NCI-H226 (cell line): ENCODE data around the gene C19orf67.
"Not testable (repeated sequence)": the region's sequence is repeated elsewhere in the genome, so short reads cannot be mapped to it uniquely, and the experiment has no call there.

Experiments used
- DNase-seq: peaks from one replicate; pipeline ENCODE4 v3.0.0-alpha.2; 2015

C19orf67 gene

DNA sequence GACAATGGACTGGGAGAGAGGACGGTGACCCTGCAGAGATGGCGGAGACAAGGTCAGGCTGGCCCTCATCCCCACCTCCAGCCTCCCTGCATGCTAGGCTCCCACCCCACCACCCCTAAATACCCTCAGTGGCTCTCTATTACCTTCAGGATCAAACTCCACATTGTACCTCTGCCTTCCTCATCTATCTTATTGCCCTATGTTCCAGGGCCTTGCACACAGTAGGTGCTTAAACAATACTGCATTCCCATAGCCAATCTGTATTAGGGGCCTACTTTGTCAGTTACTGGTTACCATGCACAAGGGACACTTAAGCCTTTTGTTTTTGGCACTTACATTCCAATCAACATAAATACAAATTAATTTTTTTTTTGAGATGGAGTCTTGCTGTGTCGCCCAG lies 30.2 kb downstream of the C19orf67 start:
- no peak for DNase-seq

GRCh38 chr19:14054721-14055120 lies 30.9 kb downstream of the C19orf67 start:
- no peak for DNase-seq

- DNase-seq, result no peak
Observed at GRCh38 chr19:14054099-14054498, 31.5 kb downstream of the C19orf67 start.

DNA sequence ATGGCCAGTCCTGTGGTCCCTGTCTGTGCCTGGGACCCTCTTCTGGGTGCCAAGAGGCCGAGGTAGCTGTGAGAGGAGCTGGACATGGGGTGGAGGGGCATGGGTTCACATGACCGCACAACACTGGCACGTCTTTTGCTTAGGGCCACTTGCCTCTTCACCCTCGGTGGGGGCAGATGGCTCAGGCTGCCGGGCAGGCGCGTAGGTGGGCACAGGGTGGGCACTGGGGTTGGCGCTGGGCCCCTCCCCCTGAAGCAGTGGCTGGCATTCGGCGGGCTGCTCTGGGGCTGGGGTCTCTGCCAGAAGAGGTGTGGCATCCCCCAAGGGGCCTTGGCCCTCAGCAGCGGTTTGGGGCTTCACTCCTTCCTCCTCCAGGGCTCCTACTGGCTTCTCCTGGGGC lies 32.1 kb downstream of the C19orf67 start:
- DNase-seq, result no peak

GRCh38 chr19:14053032-14053431 lies 32.6 kb downstream of the C19orf67 start:
- no peak for DNase-seq

- DNase-seq, result no peak
Observed at GRCh38 chr19:14052470-14052869, 33.1 kb downstream of the C19orf67 start.

DNA sequence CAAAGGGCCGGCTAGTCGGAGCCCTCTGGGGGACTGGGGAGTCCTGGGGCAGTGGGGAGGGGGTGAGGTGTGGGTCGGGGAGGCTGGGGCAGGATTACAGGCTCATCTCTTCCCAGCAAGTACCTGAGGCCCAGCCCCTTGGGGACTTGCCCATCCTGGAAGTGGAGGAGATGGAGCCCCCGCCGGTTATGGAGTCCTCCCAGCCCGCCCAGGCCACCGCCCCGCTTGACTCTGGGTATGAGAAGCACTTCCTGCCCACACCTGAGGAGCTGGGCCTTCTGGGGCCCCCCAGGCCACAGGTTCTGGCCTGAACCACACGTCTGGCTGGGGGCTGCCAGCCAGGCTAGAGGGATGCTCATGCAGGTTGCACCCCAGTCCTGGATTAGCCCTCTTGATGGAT lies 33.6 kb downstream of the C19orf67 start:
- no peak for DNase-seq

DNA sequence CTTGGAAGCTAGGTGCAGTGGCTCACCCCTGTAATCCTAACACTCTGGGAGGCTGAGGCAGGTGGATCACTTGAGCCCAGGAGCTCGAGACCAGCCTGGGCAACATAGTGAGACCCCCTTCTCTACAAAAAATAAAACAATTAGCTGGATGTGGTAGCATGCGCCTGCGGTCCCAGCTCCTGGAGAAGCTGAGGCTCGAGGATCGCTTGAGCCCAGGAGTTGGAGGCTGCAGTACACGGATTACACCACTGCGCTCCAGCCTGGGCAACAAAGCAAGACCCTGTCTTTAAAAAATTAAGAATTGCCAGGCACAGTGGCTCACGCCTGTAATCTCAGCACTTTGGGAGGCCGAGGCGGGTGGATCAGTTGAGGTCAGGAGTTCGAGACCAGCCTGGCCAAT lies 34.6 kb downstream of the C19orf67 start:
- not testable (repeated sequence) for DNase-seq

GRCh38 chr19:14050512-14050911 lies 35.1 kb downstream of the C19orf67 start:
- DNase-seq, result no peak

- no peak for DNase-seq
Observed at GRCh38 chr19:14048443-14049153, 37.0 kb downstream of the C19orf67 start.

- not testable (repeated sequence) for DNase-seq
Observed at GRCh38 chr19:14047866-14048265, 37.7 kb downstream of the C19orf67 start.

GRCh38 chr19:14042659-14043608 lies 42.6 kb downstream of the C19orf67 start:
- DNase-seq, result peak; percentile 26

DNA sequence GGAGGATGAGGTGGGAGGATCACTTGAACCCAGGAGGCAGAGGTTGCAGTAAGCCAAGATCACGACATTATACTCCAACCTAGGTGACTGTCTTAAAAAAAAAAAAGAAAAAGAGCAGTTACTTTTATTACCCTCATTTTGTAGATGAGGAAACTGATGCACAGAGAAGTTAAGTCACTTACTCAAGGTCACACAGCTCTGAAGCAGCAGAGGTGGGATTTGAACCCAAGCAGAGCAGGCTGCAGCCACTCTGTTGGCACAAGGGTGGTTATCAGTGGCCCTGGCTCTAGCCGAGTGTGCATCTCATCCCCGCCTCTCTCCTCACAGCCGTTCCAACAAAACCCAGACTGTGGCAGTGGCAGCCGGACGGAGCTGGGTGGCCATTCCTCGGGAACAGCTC lies 46.4 kb downstream of the C19orf67 start:
- no peak for DNase-seq

GRCh38 chr19:14035706-14036105 lies 49.9 kb downstream of the C19orf67 start:
- DNase-seq, result no peak

DNA sequence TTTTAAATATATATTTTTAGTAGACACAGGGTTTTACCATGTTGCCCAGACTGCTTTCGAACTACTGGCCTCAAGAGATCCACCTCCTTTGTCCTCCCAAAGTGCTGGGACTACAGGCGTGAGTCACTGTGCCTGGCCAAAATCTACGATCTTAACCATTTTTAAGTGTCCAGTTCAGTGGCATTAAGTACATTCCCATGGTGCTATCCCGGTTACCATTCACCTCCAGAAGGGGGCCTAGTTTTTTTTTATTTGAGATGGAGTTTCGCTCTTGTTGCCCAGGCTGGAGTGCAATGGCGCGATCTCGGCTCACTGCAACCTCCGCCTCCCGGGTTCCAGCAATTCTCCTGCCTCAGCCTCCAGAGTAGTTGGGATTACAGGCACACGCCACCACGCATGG lies 50.4 kb downstream of the C19orf67 start:
- not testable (repeated sequence) for DNase-seq

DNA sequence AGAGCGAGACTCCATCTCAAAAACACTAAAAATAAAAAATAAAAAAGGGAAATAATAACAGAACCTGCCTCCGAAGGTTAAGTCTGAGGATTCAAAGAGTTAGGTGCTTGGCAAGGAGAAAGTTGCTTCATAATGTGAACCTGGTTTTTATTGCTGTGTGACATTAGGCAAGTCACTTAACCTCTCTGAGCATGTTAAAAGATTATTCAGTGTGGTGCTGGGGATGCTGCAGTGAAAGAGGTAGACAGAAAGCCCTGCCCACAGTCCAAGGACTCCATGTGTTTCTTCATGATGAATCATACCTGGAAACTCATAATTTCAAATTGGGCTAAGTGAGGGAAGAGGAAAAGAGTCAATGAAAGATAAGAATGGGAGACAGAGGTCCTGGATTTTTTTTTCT lies 51.6 kb downstream of the C19orf67 start:
- peak; percentile 31 for DNase-seq

DNA sequence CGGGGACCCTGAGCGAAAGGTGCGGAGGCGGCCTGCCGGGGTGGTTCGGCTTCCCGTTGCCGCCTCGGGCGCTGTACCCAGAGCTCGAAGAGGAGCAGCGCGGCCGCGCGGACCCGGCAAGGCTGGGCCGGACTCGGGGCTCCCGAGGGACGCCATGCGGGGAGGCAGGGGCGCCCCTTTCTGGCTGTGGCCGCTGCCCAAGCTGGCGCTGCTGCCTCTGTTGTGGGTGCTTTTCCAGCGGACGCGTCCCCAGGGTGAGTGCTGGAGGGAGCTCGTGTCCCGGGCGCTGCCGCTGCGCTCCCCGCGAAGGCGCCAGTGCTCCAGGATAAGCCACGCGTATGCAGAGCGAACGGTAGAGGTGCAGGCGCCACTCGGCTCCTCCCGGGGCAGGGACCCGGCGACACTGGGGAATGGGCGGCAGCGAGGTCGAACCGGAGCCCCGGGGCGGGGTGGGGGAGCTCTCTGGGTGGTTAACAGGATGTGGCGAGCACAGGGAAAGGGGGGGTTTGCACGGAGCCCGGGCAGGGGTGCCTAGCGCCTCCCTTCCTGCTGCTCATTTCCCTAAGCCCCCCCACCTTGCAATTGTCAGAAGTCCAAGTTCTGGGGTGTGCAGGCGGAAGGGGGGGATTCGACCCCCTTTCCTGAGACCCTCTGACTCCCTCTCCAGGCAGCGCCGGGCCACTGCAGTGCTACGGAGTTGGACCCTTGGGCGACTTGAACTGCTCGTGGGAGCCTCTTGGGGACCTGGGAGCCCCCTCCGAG lies 53.7 kb downstream of the C19orf67 start, which contains the start of gene IL27RA:
IL27RA (plus strand) TSS at position 44 of the 762 bp plus-strand sequence; CDS start at position 155, 111 bp downstream.
- peak; percentile 38 for DNase-seq
